Measurements from ENCODE around the gene NAP1L3. TPM values are rescaled to one million over a fixed set of nuclear protein-coding genes. Genes with fewer than 3 reads are reported as not detected.

The NAP1L3 gene, protein sequence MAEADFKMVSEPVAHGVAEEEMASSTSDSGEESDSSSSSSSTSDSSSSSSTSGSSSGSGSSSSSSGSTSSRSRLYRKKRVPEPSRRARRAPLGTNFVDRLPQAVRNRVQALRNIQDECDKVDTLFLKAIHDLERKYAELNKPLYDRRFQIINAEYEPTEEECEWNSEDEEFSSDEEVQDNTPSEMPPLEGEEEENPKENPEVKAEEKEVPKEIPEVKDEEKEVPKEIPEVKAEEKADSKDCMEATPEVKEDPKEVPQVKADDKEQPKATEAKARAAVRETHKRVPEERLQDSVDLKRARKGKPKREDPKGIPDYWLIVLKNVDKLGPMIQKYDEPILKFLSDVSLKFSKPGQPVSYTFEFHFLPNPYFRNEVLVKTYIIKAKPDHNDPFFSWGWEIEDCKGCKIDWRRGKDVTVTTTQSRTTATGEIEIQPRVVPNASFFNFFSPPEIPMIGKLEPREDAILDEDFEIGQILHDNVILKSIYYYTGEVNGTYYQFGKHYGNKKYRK
- 1.5 and 1.9 TPM in 2 replicates for total RNA-seq (2014; rRNA removed)
- percentile 49 among the genes with signal in this experiment for Bru-seq, nascent RNA
- percentile 84 among the genes with signal in this experiment for BruChase-seq, experiment 1, labeled RNA remaining after a 6-hour chase
- percentile 80 among the genes with signal in this experiment for BruChase-seq, experiment 2, labeled RNA remaining after a 2-hour chase
- long read RNA-seq, transcript NAP1L3-201 (1 exons, 2,639 nt): major isoform, 11 of 11 reads
- long read RNA-seq, partial matches to known transcripts: 0 of 11 reads
- long read RNA-seq, other reads (novel, unspliced or antisense): 0 of 11 reads

DNA sequence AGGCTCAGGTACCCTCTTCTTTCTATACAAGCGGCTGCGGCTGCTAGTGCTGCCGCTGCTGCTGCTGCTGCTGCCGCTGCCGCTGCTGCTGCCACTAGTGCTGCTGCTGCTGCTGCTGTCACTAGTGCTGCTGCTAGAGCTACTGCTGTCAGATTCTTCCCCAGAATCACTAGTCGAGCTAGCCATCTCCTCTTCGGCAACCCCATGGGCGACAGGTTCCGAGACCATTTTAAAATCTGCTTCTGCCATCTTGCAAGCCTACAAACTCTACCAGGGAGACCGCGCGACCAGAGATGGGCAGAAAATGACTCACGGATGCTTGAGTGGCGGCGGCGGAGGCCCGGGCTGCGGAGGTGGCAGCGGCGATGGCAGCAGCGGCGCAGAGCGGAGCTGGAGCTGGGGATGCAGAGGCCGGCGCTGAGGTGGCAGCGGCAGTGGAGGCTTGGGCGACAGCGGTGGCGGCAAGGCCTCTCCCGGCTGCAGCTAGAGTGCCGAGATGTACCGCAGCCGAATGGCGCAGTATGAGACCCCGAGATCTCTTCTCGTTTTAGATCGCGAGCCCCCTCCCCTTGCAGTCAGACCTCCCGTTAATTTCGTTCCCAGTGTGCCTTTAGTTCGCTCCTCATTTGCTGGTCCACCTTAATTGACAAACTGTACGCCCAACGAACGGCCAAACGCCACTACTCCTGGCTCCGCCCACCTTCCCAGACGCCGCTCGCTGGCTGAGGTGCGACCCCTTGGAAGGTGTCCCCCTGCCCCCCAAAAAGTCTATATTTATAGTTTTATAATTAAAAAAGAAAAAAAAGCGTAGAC is at the start of gene NAP1L3:
NAP1L3 (minus strand) TSS at position 523 of the 813 bp plus-strand sequence; CDS start at position 249, 274 bp downstream.
- H3F3A ChIP-seq (ENCODE audit: low read length, unreplicated experiment): no peaks in the 10 kb centered on the region
- H3K9me2 ChIP-seq (replicated peaks; ENCODE audit: low read length): no peaks in the 10 kb centered on the region
- H3K79me2 ChIP-seq (ENCODE audit: low read length): no peaks in the 10 kb centered on the region
- H2AFZ ChIP-seq (ENCODE audit: low read length): peak within 1 kb of the TSS; percentile 86
- peak within 1 kb of the TSS; percentile 76 for H3K4me3 ChIP-seq (ENCODE audit: low read length)
- H3K27me3 ChIP-seq (ENCODE audit: low read length): no peaks in the 10 kb centered on the region
- H3K9ac ChIP-seq (ENCODE audit: low read length): peak within 1 kb of the TSS; percentile 26; the same call in 1 of the 2 replicates
- intact Hi-C loops (cut with micrococcal nuclease): loop anchor here (10.0 kb wide), 1 partner anchor 88 kb away; no protein-coding TSS in a partner anchor
- POLR2A ChIA-PET (ENCODE audit: unreplicated experiment): no interaction called here
- H3K4me2 ChIP-seq (ENCODE audit: low read length): peak within 1 kb of the TSS; percentile 84
- ATAC-seq (peak; percentile 86), DNase-seq (peak; percentile 44)
- H3K4me1 ChIP-seq (ENCODE audit: insufficient read depth, low read length): no peaks in the 10 kb centered on the region
- TF ChIP-seq CTCF (conservative IDR thresholded peaks at IDR 0.05; ENCODE audit: low read depth, low read length): no peak
- TF ChIP-seq EZH2 (IDR thresholded peaks at IDR 0.05; ENCODE audit: low read length, unreplicated experiment): no peak
- TF ChIP-seq EZH2phosphoT487 (IDR thresholded peaks at IDR 0.05; ENCODE audit: borderline replicate concordance, low read length): no peak
- H3K27ac ChIP-seq (ENCODE audit: low read length): no peak within 1 kb of the TSS
- BruUV-seq (replicated peaks): no TSS peak
- CTCF ChIA-PET: no interaction called here
- no peaks in the 10 kb centered on the region for H4K20me1 ChIP-seq (ENCODE audit: low read length)
- H3K9me3 ChIP-seq (ENCODE audit: low read length): no peaks in the 10 kb centered on the region
- no peaks in the 10 kb centered on the region for H3K36me3 ChIP-seq (ENCODE audit: low read depth, low read length)

DNA sequence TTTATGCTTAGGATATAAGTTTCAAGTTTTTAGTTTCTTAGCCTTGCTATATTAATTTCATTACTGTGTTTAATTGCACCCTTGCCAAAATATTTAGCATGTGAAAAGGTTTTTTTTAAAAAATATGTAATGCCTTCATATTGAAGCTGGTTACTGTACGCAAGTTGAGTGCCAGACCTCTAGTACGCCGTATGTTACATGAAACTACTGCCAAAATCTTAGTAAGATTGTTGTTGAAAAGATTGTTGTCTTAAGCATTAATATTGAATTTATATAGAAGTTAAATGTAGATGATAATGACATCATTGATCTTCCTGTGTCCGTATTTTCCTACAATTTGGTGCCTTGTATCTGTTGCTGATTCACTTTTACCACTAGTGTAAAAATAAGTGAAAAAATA is 37.7 kb upstream of the NAP1L3 start:
- Histone ChIP-seq H3K27ac (ENCODE audit: low read length) (no peak overlapping the region), H3K27me3 (ENCODE audit: low read length) (no peaks in the 10 kb centered on the region), H3K79me2 (ENCODE audit: low read length) (no peaks in the 10 kb centered on the region), H3K9ac (ENCODE audit: low read length) (no peak overlapping the region), H3K4me3 (ENCODE audit: low read length) (no peak overlapping the region), H2AFZ (ENCODE audit: low read length) (no peak overlapping the region), H3K36me3 (ENCODE audit: low read depth, low read length) (no peaks in the 10 kb centered on the region), H3F3A (ENCODE audit: low read length, unreplicated experiment) (no peaks in the 10 kb centered on the region), H3K9me3 (ENCODE audit: low read length) (no peaks in the 10 kb centered on the region), H3K9me2 (replicated peaks; ENCODE audit: low read length) (no peaks in the 10 kb centered on the region), H4K20me1 (ENCODE audit: low read length) (no peaks in the 10 kb centered on the region), H3K4me1 (ENCODE audit: insufficient read depth, low read length) (no peaks in the 10 kb centered on the region), H3K4me2 (ENCODE audit: low read length) (no peak overlapping the region)
- BruUV-seq (replicated peaks): no TSS peak
- intact Hi-C loops (cut with micrococcal nuclease): no loop called here
- ChIA-PET POLR2A (ENCODE audit: unreplicated experiment) (no interaction called here), CTCF (no interaction called here)
- no peak for DNase-seq
- TF ChIP-seq CTCF (conservative IDR thresholded peaks at IDR 0.05; ENCODE audit: low read depth, low read length) (no peak), EZH2phosphoT487 (IDR thresholded peaks at IDR 0.05; ENCODE audit: borderline replicate concordance, low read length) (no peak), EZH2 (IDR thresholded peaks at IDR 0.05; ENCODE audit: low read length, unreplicated experiment) (no peak)
- no peak for ATAC-seq

Data from PC-3 (cell line).